ENCODE measurements around the gene LSMEM2. TPM values are rescaled to one million over a fixed set of nuclear protein-coding genes. Genes with fewer than 3 reads are reported as not detected.

LSMEM2 gene
- total and polyA plus RNA-seq, 2 of the 8 experiments (the other 6 are each of a cell fraction or from before 2014, with no cell fraction given) = 0.58 to 0.68 TPM

- TF ChIP-seq JUN (IDR thresholded peaks at IDR 0.05; ENCODE audit: low read depth, low read length) (no peak), CEBPB (IDR thresholded peaks at IDR 0.05; ENCODE audit: low read depth, low read length) (peak; percentile 13; the same call in 1 of the 2 replicates), RAD21 (IDR thresholded peaks at IDR 0.05 in 1 of 2, conservative IDR thresholded peaks at IDR 0.05 in 1 of 2; ENCODE audit: low read depth in 2 of 2, low read length in 2 of 2) (no peak)
These were observed 20.1 kb downstream of the LSMEM2 start, which contains the start of the genes HYAL3 and NAA80 (continued) for GRCh38 chr3:50298836-50299637.
